Sigmoid colon (tissue), 4 donors: Measurements from ENCODE around the gene TP53BP1.

ENCODE experiments used
- CTCF ChIP-seq, 4 experiments: fragments of 450-650 bp in 3 of 4; fragments of 200-600 bp in 1 of 4; IDR thresholded peaks; one replicate each; pipeline ENCODE4 v1.5.1; 2016 to 2019; ENCODE audit warnings: antibody characterized with exemption in 4 of 4, mild to moderate bottlenecking in 3 of 4, moderate library complexity in 2 of 4
- EP300 ChIP-seq, 4 donors: sonication (generic); formaldehyde crosslinking; IDR thresholded peaks; one replicate each; pipeline ENCODE4 v1.6.1; 2017; ENCODE audit warnings: antibody characterized with exemption in 4 of 4
- POLR2A ChIP-seq, 2 donors: fragments of 450-650 bp; IDR thresholded peaks; one replicate each; pipeline ENCODE4 v1.6.1; 2016; ENCODE audit warnings: antibody characterized with exemption in 2 of 2, mild to moderate bottlenecking in 2 of 2, moderate library complexity in 2 of 2
- POLR2AphosphoS5 ChIP-seq, 4 donors: sonication (generic); formaldehyde crosslinking; IDR thresholded peaks; one replicate each; pipeline ENCODE4 v1.6.1; 2017; ENCODE audit warnings: antibody characterized with exemption in 4 of 4

- TF ChIP-seq CTCF (IDR thresholded peaks at IDR 0.05) (no peak), POLR2AphosphoS5 (IDR thresholded peaks at IDR 0.05) (no peak), POLR2A (IDR thresholded peaks at IDR 0.05) (no peak), EP300 (IDR thresholded peaks at IDR 0.05) (no peak)
Observed at GRCh38 chr15:43488790-43489189, 4.2 kb downstream of the TP53BP1 start.
